AG09319 (cell line): ENCODE results near the gene CDKN1B.

Experiments used
- DNase-seq: peaks from one replicate; pipeline ENCODE4 v3.0.0-alpha.2; 2010; ENCODE audit warnings: low read depth; ENCODE audit errors: extremely low read depth
- CTCF ChIP-seq: IDR thresholded peaks from 2 replicates; pipeline ENCODE4 v1.5.1; 2011; ENCODE audit warnings: low read depth, mild to moderate bottlenecking, inconsistent platforms, low read length, moderate library complexity

CDKN1B gene

DNA sequence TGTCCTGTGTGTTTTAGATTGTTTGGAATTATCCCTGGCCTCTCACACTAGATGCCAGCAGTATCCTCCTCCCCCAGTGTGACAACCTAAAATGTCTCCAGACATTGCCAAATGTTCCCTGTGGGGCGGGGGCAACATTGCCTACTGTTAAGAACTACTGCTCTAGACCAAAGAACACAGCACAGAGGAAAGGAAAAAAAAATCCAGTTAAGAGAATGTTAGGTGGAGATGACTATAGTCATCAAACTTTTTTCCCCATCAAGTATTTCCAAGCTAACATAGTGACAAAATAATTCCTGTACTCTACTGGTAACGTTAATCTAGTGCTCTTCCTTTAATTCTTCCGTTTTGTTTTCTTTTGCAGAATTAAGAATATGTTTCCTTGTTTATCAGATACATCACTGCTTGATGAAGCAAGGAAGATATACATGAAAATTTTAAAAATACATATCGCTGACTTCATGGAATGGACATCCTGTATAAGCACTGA, 3.5 kb downstream of the CDKN1B start:
- no peak for DNase-seq
- no peak for TF ChIP-seq CTCF

DNA sequence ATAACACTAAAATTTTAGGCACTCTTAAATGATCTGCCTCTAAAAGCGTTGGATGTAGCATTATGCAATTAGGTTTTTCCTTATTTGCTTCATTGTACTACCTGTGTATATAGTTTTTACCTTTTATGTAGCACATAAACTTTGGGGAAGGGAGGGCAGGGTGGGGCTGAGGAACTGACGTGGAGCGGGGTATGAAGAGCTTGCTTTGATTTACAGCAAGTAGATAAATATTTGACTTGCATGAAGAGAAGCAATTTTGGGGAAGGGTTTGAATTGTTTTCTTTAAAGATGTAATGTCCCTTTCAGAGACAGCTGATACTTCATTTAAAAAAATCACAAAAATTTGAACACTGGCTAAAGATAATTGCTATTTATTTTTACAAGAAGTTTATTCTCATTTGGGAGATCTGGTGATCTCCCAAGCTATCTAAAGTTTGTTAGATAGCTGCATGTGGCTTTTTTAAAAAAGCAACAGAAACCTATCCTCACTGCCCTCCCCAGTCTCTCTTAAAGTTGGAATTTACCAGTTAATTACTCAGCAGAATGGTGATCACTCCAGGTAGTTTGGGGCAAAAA, 4.1 kb downstream of the CDKN1B start:
- no peak for TF ChIP-seq CTCF
- no peak for DNase-seq

DNA sequence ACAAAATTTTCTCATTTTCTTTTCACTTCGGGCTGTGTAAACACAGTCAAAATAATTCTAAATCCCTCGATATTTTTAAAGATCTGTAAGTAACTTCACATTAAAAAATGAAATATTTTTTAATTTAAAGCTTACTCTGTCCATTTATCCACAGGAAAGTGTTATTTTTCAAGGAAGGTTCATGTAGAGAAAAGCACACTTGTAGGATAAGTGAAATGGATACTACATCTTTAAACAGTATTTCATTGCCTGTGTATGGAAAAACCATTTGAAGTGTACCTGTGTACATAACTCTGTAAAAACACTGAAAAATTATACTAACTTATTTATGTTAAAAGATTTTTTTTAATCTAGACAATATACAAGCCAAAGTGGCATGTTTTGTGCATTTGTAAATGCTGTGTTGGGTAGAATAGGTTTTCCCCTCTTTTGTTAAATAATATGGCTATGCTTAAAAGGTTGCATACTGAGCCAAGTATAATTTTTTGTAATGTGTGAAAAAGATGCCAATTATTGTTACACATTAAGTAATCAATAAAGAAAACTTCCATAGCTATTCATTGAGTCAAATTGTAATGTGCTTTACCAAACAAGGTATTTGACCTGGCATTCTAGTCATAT, 4.8 kb downstream of the CDKN1B start:
- no peak for TF ChIP-seq CTCF
- no peak for DNase-seq

- no peak for TF ChIP-seq CTCF
- no peak for DNase-seq
Measured at GRCh38 chr12:12722435-12723148, 5.4 kb downstream of the CDKN1B start.

- DNase-seq, result no peak
- no peak for TF ChIP-seq CTCF
Measured at GRCh38 chr12:12723149-12723680, 6.0 kb downstream of the CDKN1B start.

DNA sequence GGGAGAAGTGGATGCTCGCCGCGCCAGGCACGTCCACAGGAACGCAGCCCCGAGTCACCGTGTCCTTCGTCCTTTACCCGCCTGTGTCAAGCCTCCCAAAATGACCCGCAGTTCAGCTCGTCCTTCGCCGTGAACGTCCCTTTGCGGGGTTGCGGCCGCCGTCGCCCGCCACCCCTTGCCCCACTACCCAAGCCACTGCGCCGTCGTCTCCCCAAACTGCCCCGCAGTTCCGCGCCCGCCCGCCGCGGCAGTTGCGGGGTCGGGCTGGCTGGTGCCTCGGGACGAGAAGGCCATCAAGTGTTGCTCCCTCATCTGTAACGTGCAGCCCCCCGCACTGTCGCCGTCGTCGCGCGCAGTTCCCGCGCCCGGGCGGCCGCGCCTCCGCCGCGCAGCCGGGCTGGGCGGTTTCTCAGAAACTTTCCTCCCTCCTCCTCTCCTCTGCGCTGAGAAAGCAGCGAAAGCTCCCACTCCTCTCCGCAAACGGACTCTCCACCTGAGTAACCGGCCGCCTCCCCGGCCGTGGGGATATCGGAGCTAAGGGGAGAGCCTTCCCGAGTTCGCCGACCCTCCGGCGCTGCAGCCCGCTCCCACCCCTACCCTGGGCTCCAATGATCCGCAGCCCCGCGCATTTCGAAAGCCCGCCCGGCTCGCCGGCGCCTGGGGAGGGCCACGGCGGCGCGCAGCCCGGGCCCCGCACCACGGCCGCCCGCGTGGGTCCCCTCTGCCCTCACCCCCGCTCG, 6.7 kb downstream of the CDKN1B start:
- DNase-seq, result no peak
- no peak for TF ChIP-seq CTCF
